Adipocyte (in vitro differentiated cells): ENCODE results near the gene TMEM14A.

Experiments used
- DNase-seq: peaks from one replicate; pipeline ENCODE4 v3.0.0-alpha.2; 2015; ENCODE audit warnings: low read depth
- H3K27me3 ChIP-seq: replicated peaks from 2 replicates; pipeline ENCODE4 v1.7.0; 2013; ENCODE audit warnings: mild to moderate bottlenecking, low read length, moderate library complexity; ENCODE audit not compliant: control insufficient read depth, insufficient read depth
- H3K36me3 ChIP-seq: 2 replicates; pipeline ENCODE4 v1.7.0; 2013; ENCODE audit warnings: low read length, mild to moderate bottlenecking, moderate library complexity; ENCODE audit not compliant: control insufficient read depth, insufficient read depth, severe bottlenecking
- H3K4me1 ChIP-seq: 2 replicates; pipeline ENCODE4 v1.7.0; 2013; ENCODE audit warnings: mild to moderate bottlenecking, low read length, moderate library complexity; ENCODE audit not compliant: control insufficient read depth, insufficient read depth
- H3K4me3 ChIP-seq: 2 replicates; pipeline ENCODE4 v1.7.0; 2013; ENCODE audit warnings: mild to moderate bottlenecking, low read length, moderate library complexity
- H3K9ac ChIP-seq: 2 replicates; pipeline ENCODE4 v1.7.0; 2013; ENCODE audit warnings: mild to moderate bottlenecking, low read length, moderate library complexity
- H3K9me3 ChIP-seq: 2 replicates; pipeline ENCODE4 v1.7.0; 2013; ENCODE audit warnings: mild to moderate bottlenecking, low read length, moderate library complexity; ENCODE audit not compliant: control insufficient read depth

TMEM14A gene

GRCh38 chr6:52657870-52658269, 13.0 kb upstream of the TMEM14A start:
- Histone ChIP-seq H3K27me3 (no peaks in the 10 kb centered on the region), H3K9ac (no peak overlapping the region), H3K9me3 (no peaks in the 10 kb centered on the region), H3K36me3 (no peaks in the 10 kb centered on the region), H3K4me3 (no peak overlapping the region), H3K4me1 (peaks cover under 1% of the 10 kb centered on the region)
- no peak for DNase-seq

DNA sequence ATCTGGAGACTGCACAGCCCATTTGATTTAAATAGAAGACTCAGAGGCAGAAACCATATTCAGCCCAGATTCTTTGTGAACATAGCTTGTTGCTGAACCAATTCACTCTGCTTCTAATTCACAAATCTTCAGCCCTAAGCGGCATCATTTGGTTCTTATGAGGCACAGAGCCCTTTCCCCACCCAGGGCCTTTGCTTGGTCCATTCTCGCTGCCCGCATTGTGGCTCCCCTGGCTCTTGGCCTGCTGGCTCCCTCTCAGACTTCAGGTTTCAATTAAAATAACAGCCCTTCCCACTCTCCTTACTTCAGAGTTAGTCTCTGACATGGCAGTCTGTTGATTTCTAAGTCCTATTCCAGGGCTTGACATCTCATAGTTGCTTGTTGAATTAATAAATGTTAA, 9.4 kb upstream of the TMEM14A start:
- Histone ChIP-seq H3K4me3 (no peak overlapping the region), H3K9ac (no peak overlapping the region)

GRCh38 chr6:52662031-52662430, 8.9 kb upstream of the TMEM14A start:
- Histone ChIP-seq H3K27me3 (no peaks in the 10 kb centered on the region), H3K9ac (no peak overlapping the region), H3K36me3 (no peaks in the 10 kb centered on the region), H3K9me3 (no peaks in the 10 kb centered on the region), H3K4me3 (no peak overlapping the region), H3K4me1 (peaks cover 17% of the 10 kb centered on the region)
- no peak for DNase-seq

More for the DNA sequence above, 9.4 kb upstream of the TMEM14A start:
- H3K36me3 ChIP-seq, result no peaks in the 10 kb centered on the region
- H3K4me1 ChIP-seq, result peaks cover 17% of the 10 kb centered on the region
- no peaks in the 10 kb centered on the region for H3K9me3 ChIP-seq
- peak; percentile 76 for DNase-seq
- no peaks in the 10 kb centered on the region for H3K27me3 ChIP-seq

DNA sequence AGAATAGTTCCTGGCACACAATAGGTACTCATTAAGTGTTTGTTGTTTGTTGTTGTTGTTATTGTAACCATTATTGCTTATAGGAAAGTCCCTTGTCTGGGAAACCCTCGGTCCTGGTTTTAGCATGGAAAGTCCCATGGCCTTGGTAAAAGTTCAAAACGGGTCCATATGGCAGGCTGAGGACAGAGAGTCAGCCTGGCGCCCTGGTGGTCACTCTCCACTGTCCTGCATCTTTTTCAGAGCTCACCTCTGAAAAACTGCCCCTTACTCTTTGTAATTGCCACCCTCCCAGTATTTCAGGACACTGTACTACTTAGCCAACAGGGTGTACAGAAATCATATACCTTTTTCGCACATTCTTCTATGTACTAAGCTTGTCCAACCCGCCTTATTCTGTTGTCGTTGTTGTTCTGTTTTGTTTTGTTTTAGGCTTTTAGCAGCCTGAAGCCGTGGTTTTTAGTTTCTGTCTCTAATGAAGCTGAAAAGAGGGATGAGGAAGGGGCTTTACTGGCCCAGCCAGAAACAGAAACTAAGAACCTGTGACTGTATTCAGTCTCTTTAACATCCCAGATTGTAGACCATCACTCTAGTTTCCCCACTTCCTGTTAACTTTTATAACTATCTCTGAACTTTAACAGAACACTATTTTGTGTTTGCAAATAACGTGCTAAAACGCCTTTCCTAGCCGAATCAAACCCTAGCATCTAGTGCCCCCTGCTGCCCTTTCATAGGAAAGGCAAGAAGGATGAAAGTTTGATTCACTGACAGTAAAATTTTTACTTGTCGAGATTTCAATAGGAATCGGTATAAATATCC, 7.6 kb upstream of the TMEM14A start:
- H3K4me3 ChIP-seq, result peak overlapping the region; percentile 92
- no peaks in the 10 kb centered on the region for H3K36me3 ChIP-seq
- peaks cover 17% of the 10 kb centered on the region for H3K4me1 ChIP-seq
- peak overlapping the region; percentile 78 for H3K9ac ChIP-seq
- H3K9me3 ChIP-seq, result no peaks in the 10 kb centered on the region
- peak; percentile 90 for DNase-seq
- no peaks in the 10 kb centered on the region for H3K27me3 ChIP-seq

GRCh38 chr6:52663936-52664185, 7.1 kb upstream of the TMEM14A start:
- H3K4me3 ChIP-seq, result peak overlapping the region; percentile 92
- H3K4me1 ChIP-seq, result peaks cover 17% of the 10 kb centered on the region
- H3K27me3 ChIP-seq, result no peaks in the 10 kb centered on the region
- H3K36me3 ChIP-seq, result no peaks in the 10 kb centered on the region
- DNase-seq, result no peak
- no peaks in the 10 kb centered on the region for H3K9me3 ChIP-seq
- H3K9ac ChIP-seq, result peak overlapping the region; percentile 78

- no peaks in the 10 kb centered on the region for H3K27me3 ChIP-seq
- H3K4me3 ChIP-seq, result peak overlapping the region; percentile 92
Observed at GRCh38 chr6:52664186-52664990, 6.5 kb upstream of the TMEM14A start.

GRCh38 chr6:52664991-52665686, 5.8 kb upstream of the TMEM14A start:
- DNase-seq, result no peak
- Histone ChIP-seq H3K27me3 (no peaks in the 10 kb centered on the region), H3K36me3 (no peaks in the 10 kb centered on the region), H3K9me3 (no peaks in the 10 kb centered on the region), H3K9ac (peak overlapping the region; percentile 78), H3K4me1 (peaks cover 17% of the 10 kb centered on the region), H3K4me3 (peak overlapping the region; percentile 92)

More at GRCh38 chr6:52664186-52664990, 6.5 kb upstream of the TMEM14A start:
- peak overlapping the region; percentile 78 for H3K9ac ChIP-seq
- peaks cover 17% of the 10 kb centered on the region for H3K4me1 ChIP-seq
- H3K9me3 ChIP-seq, result no peaks in the 10 kb centered on the region
- H3K36me3 ChIP-seq, result no peaks in the 10 kb centered on the region
- peak; percentile 99 for DNase-seq

DNA sequence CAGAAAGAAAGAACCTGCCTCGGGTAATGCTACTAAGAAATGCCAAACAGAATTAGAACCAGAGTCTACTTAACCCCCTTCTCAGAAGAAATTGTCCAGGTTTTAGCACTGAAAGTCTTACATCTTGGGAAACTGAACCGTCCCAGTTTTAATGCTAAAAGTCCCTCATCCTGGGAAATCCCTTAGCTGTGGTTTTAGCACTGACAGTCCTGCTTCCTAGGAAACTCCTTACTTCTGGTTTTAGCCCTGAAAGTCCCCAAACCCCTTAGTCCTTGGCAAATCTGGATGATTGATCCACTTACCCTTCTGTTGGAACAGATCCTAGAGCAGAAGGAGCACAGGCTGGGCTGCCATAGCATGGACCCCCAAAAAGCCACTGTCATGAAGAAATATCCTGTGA, 4.8 kb upstream of the TMEM14A start:
- Histone ChIP-seq H3K4me1 (peaks cover 23% of the 10 kb centered on the region), H3K36me3 (no peaks in the 10 kb centered on the region), H3K9ac (no peak overlapping the region), H3K9me3 (no peaks in the 10 kb centered on the region), H3K4me3 (peak overlapping the region; percentile 92), H3K27me3 (no peaks in the 10 kb centered on the region)
- no peak for DNase-seq

DNA sequence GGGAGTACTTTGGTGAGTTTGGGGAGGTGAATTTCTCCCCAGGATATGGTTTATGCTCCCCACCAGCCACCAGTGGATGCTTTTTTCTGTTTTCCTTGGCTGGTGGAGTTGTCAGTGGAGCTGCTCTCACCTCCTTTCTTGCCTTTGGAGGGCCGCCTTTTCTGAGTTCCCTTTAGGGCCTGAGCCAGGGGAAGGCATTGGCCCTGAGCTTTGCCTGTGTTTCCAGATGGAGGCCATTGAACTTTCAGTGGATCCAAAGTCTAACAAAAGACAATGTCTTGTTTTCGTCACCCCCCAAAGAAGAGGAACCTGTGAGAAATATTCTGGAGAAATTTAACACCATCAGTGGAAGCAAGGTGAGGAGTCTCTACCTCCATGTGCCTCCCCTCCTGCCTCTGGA, 4.4 kb upstream of the TMEM14A start:
- Histone ChIP-seq H3K27me3 (no peaks in the 10 kb centered on the region), H3K9ac (no peak overlapping the region), H3K4me3 (no peak overlapping the region), H3K4me1 (peaks cover 27% of the 10 kb centered on the region), H3K36me3 (no peaks in the 10 kb centered on the region), H3K9me3 (no peaks in the 10 kb centered on the region)
- no peak for DNase-seq

GRCh38 chr6:52667572-52667971, 3.3 kb upstream of the TMEM14A start:
- no peaks in the 10 kb centered on the region for H3K36me3 ChIP-seq
- no peaks in the 10 kb centered on the region for H3K27me3 ChIP-seq
- H3K9me3 ChIP-seq, result no peaks in the 10 kb centered on the region
- no peak overlapping the region for H3K9ac ChIP-seq
- H3K4me3 ChIP-seq, result no peak overlapping the region
- peaks cover 33% of the 10 kb centered on the region for H3K4me1 ChIP-seq
- no peak for DNase-seq

- Histone ChIP-seq H3K27me3 (no peaks in the 10 kb centered on the region), H3K36me3 (no peaks in the 10 kb centered on the region), H3K4me1 (peaks cover 16% of the 10 kb centered on the region), H3K9me3 (no peaks in the 10 kb centered on the region), H3K4me3 (peak overlapping the region; percentile 92), H3K9ac (peak overlapping the region; percentile 91)
- no peak for DNase-seq
Observed at GRCh38 chr6:52671676-52672075, 763 bp downstream of the TMEM14A start.
